ENCODE data around the gene IL37.

Gene IL37

DNA sequence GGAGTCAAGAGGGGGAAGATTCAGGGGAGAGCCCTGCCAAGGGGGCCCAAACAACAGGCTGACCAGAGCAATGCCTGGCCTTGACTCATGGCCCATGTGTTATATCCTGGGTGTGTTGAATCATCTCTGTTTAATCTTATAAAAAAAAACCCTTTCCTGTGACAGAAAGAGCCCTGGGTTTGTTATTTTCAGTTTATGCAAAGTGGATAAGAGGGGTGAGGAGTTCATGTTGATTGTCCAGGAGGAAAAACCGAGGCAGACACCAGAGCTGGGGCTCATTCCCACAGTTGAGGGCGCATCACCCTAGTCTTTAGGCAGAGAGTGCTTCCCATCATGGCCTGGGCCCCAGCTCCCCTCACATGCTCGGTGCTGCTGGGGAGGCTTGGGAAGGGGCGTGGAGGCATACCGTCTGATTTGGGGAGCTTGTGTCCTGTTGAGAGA, 30.9 kb upstream of the IL37 start:
- H3K4me3 ChIP-seq (ENCODE audit: low read depth, low read length): no peak overlapping the region
- TF ChIP-seq, protein P1, sequence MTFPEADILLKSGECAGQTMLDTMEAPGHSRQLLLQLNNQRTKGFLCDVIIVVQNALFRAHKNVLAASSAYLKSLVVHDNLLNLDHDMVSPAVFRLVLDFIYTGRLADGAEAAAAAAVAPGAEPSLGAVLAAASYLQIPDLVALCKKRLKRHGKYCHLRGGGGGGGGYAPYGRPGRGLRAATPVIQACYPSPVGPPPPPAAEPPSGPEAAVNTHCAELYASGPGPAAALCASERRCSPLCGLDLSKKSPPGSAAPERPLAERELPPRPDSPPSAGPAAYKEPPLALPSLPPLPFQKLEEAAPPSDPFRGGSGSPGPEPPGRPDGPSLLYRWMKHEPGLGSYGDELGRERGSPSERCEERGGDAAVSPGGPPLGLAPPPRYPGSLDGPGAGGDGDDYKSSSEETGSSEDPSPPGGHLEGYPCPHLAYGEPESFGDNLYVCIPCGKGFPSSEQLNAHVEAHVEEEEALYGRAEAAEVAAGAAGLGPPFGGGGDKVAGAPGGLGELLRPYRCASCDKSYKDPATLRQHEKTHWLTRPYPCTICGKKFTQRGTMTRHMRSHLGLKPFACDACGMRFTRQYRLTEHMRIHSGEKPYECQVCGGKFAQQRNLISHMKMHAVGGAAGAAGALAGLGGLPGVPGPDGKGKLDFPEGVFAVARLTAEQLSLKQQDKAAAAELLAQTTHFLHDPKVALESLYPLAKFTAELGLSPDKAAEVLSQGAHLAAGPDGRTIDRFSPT (tag by site-specific recombination; IDR thresholded peaks at IDR 0.05): no peak
- TF ChIP-seq, protein P2, sequence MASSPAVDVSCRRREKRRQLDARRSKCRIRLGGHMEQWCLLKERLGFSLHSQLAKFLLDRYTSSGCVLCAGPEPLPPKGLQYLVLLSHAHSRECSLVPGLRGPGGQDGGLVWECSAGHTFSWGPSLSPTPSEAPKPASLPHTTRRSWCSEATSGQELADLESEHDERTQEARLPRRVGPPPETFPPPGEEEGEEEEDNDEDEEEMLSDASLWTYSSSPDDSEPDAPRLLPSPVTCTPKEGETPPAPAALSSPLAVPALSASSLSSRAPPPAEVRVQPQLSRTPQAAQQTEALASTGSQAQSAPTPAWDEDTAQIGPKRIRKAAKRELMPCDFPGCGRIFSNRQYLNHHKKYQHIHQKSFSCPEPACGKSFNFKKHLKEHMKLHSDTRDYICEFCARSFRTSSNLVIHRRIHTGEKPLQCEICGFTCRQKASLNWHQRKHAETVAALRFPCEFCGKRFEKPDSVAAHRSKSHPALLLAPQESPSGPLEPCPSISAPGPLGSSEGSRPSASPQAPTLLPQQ (tag by site-specific recombination; IDR thresholded peaks at IDR 0.05): no peak
- TF ChIP-seq INSM2 (tag by site-specific recombination; IDR thresholded peaks at IDR 0.05) (no peak), ZNF248 (tag by site-specific recombination; IDR thresholded peaks at IDR 0.05) (no peak), ZNF561 (tag by site-specific recombination; IDR thresholded peaks at IDR 0.05; ENCODE audit: borderline replicate concordance) (no peak), ZNF175 (tag by site-specific recombination; IDR thresholded peaks at IDR 0.05) (no peak)
- TF ChIP-seq, protein P3, sequence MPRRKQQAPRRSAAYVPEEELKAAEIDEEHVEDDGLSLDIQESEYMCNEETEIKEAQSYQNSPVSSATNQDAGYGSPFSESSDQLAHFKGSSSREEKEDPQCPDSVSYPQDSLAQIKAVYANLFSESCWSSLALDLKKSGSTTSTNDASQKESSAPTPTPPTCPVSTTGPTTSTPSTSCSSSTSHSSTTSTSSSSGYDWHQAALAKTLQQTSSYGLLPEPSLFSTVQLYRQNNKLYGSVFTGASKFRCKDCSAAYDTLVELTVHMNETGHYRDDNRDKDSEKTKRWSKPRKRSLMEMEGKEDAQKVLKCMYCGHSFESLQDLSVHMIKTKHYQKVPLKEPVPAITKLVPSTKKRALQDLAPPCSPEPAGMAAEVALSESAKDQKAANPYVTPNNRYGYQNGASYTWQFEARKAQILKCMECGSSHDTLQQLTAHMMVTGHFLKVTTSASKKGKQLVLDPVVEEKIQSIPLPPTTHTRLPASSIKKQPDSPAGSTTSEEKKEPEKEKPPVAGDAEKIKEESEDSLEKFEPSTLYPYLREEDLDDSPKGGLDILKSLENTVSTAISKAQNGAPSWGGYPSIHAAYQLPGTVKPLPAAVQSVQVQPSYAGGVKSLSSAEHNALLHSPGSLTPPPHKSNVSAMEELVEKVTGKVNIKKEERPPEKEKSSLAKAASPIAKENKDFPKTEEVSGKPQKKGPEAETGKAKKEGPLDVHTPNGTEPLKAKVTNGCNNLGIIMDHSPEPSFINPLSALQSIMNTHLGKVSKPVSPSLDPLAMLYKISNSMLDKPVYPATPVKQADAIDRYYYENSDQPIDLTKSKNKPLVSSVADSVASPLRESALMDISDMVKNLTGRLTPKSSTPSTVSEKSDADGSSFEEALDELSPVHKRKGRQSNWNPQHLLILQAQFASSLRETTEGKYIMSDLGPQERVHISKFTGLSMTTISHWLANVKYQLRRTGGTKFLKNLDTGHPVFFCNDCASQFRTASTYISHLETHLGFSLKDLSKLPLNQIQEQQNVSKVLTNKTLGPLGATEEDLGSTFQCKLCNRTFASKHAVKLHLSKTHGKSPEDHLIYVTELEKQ (tag by site-specific recombination; IDR thresholded peaks at IDR 0.05; ENCODE audit: borderline replicate concordance): no peak
- peaks cover 2% of the 10 kb centered on the region; the same call in 1 of the 2 replicates for H3K4me1 ChIP-seq (ENCODE audit: control insufficient read depth, insufficient read depth, low read length)
- H3K9me3 ChIP-seq (ENCODE audit: control insufficient read depth, insufficient read depth, low read depth, low read length): no peaks in the 10 kb centered on the region
- H3K27ac ChIP-seq (ENCODE audit: extremely low read depth, low read depth, low read length): no peak overlapping the region
- H3K36me3 ChIP-seq (ENCODE audit: control insufficient read depth in 2 of 2, insufficient read depth in 1 of 2, low read length in 2 of 2): no peaks in the 10 kb centered on the region
- CTCF ChIA-PET: interaction anchor here (0.7 kb wide), 1 partner anchor 29 kb away, joined by 5 read pairs; no protein-coding TSS in a partner anchor
- POLR2A ChIA-PET: no interaction called here

DNA sequence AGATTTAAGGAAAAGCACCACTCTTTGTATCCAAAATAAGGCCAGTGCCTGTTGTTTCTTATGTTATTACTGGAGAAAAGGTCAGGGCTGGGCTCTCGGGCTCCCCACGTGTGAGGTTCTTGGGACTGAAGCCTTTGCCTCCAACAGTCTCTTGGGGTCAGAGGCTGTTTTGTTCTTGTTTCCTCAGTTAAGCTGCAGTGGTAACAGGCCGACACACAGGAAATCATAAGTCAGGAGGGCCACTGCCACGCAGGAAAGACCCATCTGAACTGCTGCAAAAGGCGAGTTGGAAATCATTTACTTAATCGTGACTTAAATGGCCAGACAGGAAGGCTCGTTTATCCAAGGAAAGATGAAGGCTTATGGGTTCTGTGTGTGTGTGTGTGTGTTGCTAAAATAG, 30.3 kb upstream of the IL37 start:
- TF ChIP-seq ZNF350 (tag by site-specific recombination; IDR thresholded peaks at IDR 0.05) (no peak), ZNF521 (tag by site-specific recombination; IDR thresholded peaks at IDR 0.05) (no peak), KLF10 (tag by site-specific recombination; IDR thresholded peaks at IDR 0.05) (no peak), ZFP41 (tag by site-specific recombination; IDR thresholded peaks at IDR 0.05; ENCODE audit: borderline replicate concordance) (no peak), ZNF16 (tag by site-specific recombination; IDR thresholded peaks at IDR 0.05; ENCODE audit: low read depth) (no peak), ZNF138 (tag by site-specific recombination; IDR thresholded peaks at IDR 0.05; ENCODE audit: borderline replicate concordance) (no peak), ZNF239 (tag by site-specific recombination; IDR thresholded peaks at IDR 0.05) (no peak), ZNF776 (tag by site-specific recombination; IDR thresholded peaks at IDR 0.05; ENCODE audit: borderline replicate concordance) (no peak)
- Histone ChIP-seq H3K9me3 (ENCODE audit: control insufficient read depth, insufficient read depth, low read depth, low read length) (no peaks in the 10 kb centered on the region), H3K36me3 (ENCODE audit: control insufficient read depth in 2 of 2, insufficient read depth in 1 of 2, low read length in 2 of 2) (no peaks in the 10 kb centered on the region), H3K4me1 (ENCODE audit: control insufficient read depth, insufficient read depth, low read length) (peaks cover 2% of the 10 kb centered on the region; the same call in 1 of the 2 replicates), H3K27ac (ENCODE audit: extremely low read depth, low read depth, low read length) (no peak overlapping the region), H3K4me3 (ENCODE audit: low read depth, low read length) (no peak overlapping the region)
- ChIA-PET CTCF (interaction anchor here (0.7 kb wide), 1 partner anchor 29 kb away, joined by 5 read pairs; no protein-coding TSS in a partner anchor), POLR2A (no interaction called here)
